Breast epithelium (tissue), 3 donors: ENCODE measurements around the gene RALGPS2.

ENCODE experiments used
- CTCF ChIP-seq, 3 donors: fragments of 450-650 bp; IDR thresholded peaks; one replicate each; pipeline ENCODE4 v1.5.1; 2016 to 2017; ENCODE audit warnings: antibody characterized with exemption in 3 of 3, mild to moderate bottlenecking in 3 of 3, moderate library complexity in 3 of 3
- POLR2A ChIP-seq: fragments of 450-650 bp; IDR thresholded peaks from one replicate; pipeline ENCODE4 v1.6.1; 2016; ENCODE audit warnings: antibody characterized with exemption, mild to moderate bottlenecking, moderate library complexity
- POLR2AphosphoS5 ChIP-seq, 3 donors: sonication (generic); formaldehyde crosslinking; IDR thresholded peaks; one replicate each; pipeline ENCODE4 v1.6.1; 2017; ENCODE audit warnings: antibody characterized with exemption in 3 of 3

- TF ChIP-seq POLR2AphosphoS5 (IDR thresholded peaks at IDR 0.05) (no peak), CTCF (IDR thresholded peaks at IDR 0.05) (no peak), POLR2A (no peak)
These were observed 15.9 kb downstream of the RALGPS2 start for GRCh38 chr1:178740924-178741323.
